ENCODE measurements around the gene PALLD.

The PALLD gene

GRCh38 chr4:168732714-168733113, 235.9 kb downstream of the PALLD start:
- DNase-seq (ENCODE audit: low read depth in 2 of 2): no peak

- DNase-seq (ENCODE audit: low read depth in 2 of 2): no peak
Measured at GRCh38 chr4:168734703-168735678, 238.1 kb downstream of the PALLD start.

- DNase-seq (ENCODE audit: low read depth in 2 of 2): no peak
Measured at GRCh38 chr4:168735735-168736134, 238.9 kb downstream of the PALLD start.

GRCh38 chr4:168736860-168737805, 240.3 kb downstream of the PALLD start:
- DNase-seq (ENCODE audit: low read depth in 2 of 2): no peak

GRCh38 chr4:168737806-168738172, 240.9 kb downstream of the PALLD start:
- no peak for DNase-seq (ENCODE audit: low read depth in 2 of 2)

- no peak for DNase-seq (ENCODE audit: low read depth in 2 of 2)
Measured at GRCh38 chr4:168739886-168740285, 243.0 kb downstream of the PALLD start.

GRCh38 chr4:168740691-168741090, 243.8 kb downstream of the PALLD start:
- DNase-seq (ENCODE audit: low read depth in 2 of 2): no peak

GRCh38 chr4:168741281-168742173, 244.7 kb downstream of the PALLD start:
- no peak for DNase-seq (ENCODE audit: low read depth in 2 of 2)

GRCh38 chr4:168743131-168743530, 246.3 kb downstream of the PALLD start:
- DNase-seq (ENCODE audit: low read depth in 2 of 2): no peak

- no peak for DNase-seq (ENCODE audit: low read depth in 2 of 2)
Measured at GRCh38 chr4:168743601-168744000, 246.7 kb downstream of the PALLD start.

- no peak for DNase-seq (ENCODE audit: low read depth in 2 of 2)
Measured at GRCh38 chr4:168744021-168744420, 247.2 kb downstream of the PALLD start.

GRCh38 chr4:168748807-168749206, 252.0 kb downstream of the PALLD start:
- DNase-seq (ENCODE audit: low read depth in 2 of 2): no peak

- no peak for DNase-seq (ENCODE audit: low read depth in 2 of 2)
Measured at GRCh38 chr4:168751263-168752225, 254.7 kb downstream of the PALLD start.

GRCh38 chr4:168755598-168756477, 259.0 kb downstream of the PALLD start:
- no peak for DNase-seq (ENCODE audit: low read depth in 2 of 2)

GRCh38 chr4:168757500-168757899, 260.6 kb downstream of the PALLD start:
- DNase-seq (ENCODE audit: low read depth in 2 of 2): no peak

GRCh38 chr4:168758351-168758876, 261.6 kb downstream of the PALLD start:
- DNase-seq (ENCODE audit: low read depth in 2 of 2): no peak

- DNase-seq (ENCODE audit: low read depth in 2 of 2): no peak
Measured at GRCh38 chr4:168759321-168759720, 262.5 kb downstream of the PALLD start.

- DNase-seq (ENCODE audit: low read depth in 2 of 2): no peak
Measured at GRCh38 chr4:168759959-168760527, 263.2 kb downstream of the PALLD start.

- DNase-seq (ENCODE audit: low read depth in 2 of 2): no peak
Measured at GRCh38 chr4:168761066-168761465, 264.2 kb downstream of the PALLD start.

All from stimulated activated CD4-positive, alpha-beta T cell treated with anti-CD3 and anti-CD28 coated beads, Interleukin-15, amount 100 ng/mL, for 48 hours (primary cell).